Activated naive CD4-positive, alpha-beta T cell treated with anti-CD3 and anti-CD28 coated beads for 36 hours (primary cell): ENCODE data around the gene PCED1B. TPM values are rescaled to one million over a fixed set of nuclear protein-coding genes. Genes with fewer than 3 reads are reported as not detected.
A peak's percentile ranks its signal among the peaks of the same experiment; 100 is the strongest.

Experiments
- CTCF ChIA-PET: fragments of 350-600 bp; sonication (Branson Sonifier 250); formaldehyde crosslinking; loops from one replicate; lab custom pipeline; 2021; ENCODE audit warnings: antibody characterized with exemption; lab: Charles Lee
- DNase-seq: peaks from one replicate; pipeline ENCODE4 v3.0.0-alpha.2; 2020
- H3K27ac Mint-ChIP-seq: one replicate; pipeline ENCODE4 v1.8.0; 2021; ENCODE audit warnings: mild to moderate bottlenecking, mixed read lengths
- H3K27me3 Mint-ChIP-seq: one replicate; pipeline ENCODE4 v1.8.0; 2021; ENCODE audit warnings: low read depth, mixed read lengths
- H3K36me3 Mint-ChIP-seq: one replicate; pipeline ENCODE4 v1.8.0; 2021; ENCODE audit warnings: low read depth, mixed read lengths
- H3K4me1 Mint-ChIP-seq: one replicate; pipeline ENCODE4 v1.8.0; 2021; ENCODE audit warnings: low read depth, mixed read lengths
- H3K4me3 Mint-ChIP-seq: one replicate; pipeline ENCODE4 v1.8.0; 2021; ENCODE audit warnings: mild to moderate bottlenecking, moderate library complexity, mixed read lengths
- H3K9me3 Mint-ChIP-seq: one replicate; pipeline ENCODE4 v1.8.0; 2021; ENCODE audit warnings: mixed read lengths
- intact Hi-C: fragments of 100-400 bp; cut with micrococcal nuclease; formaldehyde crosslinking; loops from one replicate; pipeline ENCODE4 v1.15.1; 2023
- total RNA-seq, 2 experiments: library from RNA; stranded (reverse); gene quantifications; one replicate each; pipeline ENCODE4 v1.2.3, GENCODE V29; 2021

PCED1B gene
- total RNA-seq, 2 experiments from 2014 or later = 138 to 143 TPM

- Mint-ChIP-seq H3K9me3 (no peaks in the 10 kb centered on the region), H3K27ac (no peak overlapping the region), H3K4me1 (peaks cover 12% of the 10 kb centered on the region), H3K36me3 (no peaks in the 10 kb centered on the region), H3K4me3 (no peak overlapping the region), H3K27me3 (no peaks in the 10 kb centered on the region)
- CTCF ChIA-PET = interaction anchor here (5.8 kb wide), 1 partner anchor 35 kb away, joined by 46 read pairs; no protein-coding TSS in a partner anchor
- intact Hi-C loops = no loop called here
- DNase-seq = no peak
Measured at GRCh38 chr12:47068539-47068938, 10.9 kb upstream of the PCED1B start.

GRCh38 chr12:47070310-47070709 lies 9.1 kb upstream of the PCED1B start:
- H3K27me3 Mint-ChIP-seq = no peaks in the 10 kb centered on the region
- intact Hi-C loops = no loop called here
- H3K9me3 Mint-ChIP-seq = no peaks in the 10 kb centered on the region
- CTCF ChIA-PET = interaction anchor here (0.5 to 5.8 kb wide), 23 partner anchors 9 to 567 kb away, joined by 3 to 46 read pairs (median 4); partner anchors contain the start of genes AMIGO2 and PCED1B
- H3K36me3 Mint-ChIP-seq = no peaks in the 10 kb centered on the region
- H3K4me3 Mint-ChIP-seq = no peak overlapping the region
- H3K27ac Mint-ChIP-seq = no peak overlapping the region
- DNase-seq = no peak
- H3K4me1 Mint-ChIP-seq = peaks cover 17% of the 10 kb centered on the region

GRCh38 chr12:47071241-47071852 lies 8.1 kb upstream of the PCED1B start:
- no peak overlapping the region for H3K27ac Mint-ChIP-seq
- H3K4me1 Mint-ChIP-seq = peaks cover 26% of the 10 kb centered on the region
- CTCF ChIA-PET = interaction anchor here (0.6 to 5.8 kb wide), 23 partner anchors 8 to 566 kb away, joined by 3 to 46 read pairs (median 3); partner anchors contain the start of genes AMIGO2 and PCED1B
- no peak overlapping the region for H3K4me3 Mint-ChIP-seq
- intact Hi-C loops = loop anchor here (1.0 kb wide), 1 partner anchor 39 kb away; no protein-coding TSS in a partner anchor
- no peaks in the 10 kb centered on the region for H3K27me3 Mint-ChIP-seq
- peak; percentile 19 for DNase-seq
- H3K9me3 Mint-ChIP-seq = no peaks in the 10 kb centered on the region
- H3K36me3 Mint-ChIP-seq = peaks cover 5% of the 10 kb centered on the region

- Mint-ChIP-seq H3K4me1 (peaks cover 37% of the 10 kb centered on the region), H3K9me3 (no peaks in the 10 kb centered on the region), H3K27me3 (no peaks in the 10 kb centered on the region), H3K36me3 (peaks cover 25% of the 10 kb centered on the region), H3K27ac (no peak overlapping the region), H3K4me3 (no peak overlapping the region)
- intact Hi-C loops = no loop called here
- CTCF ChIA-PET = interaction anchor here (1.3 kb wide), 1 partner anchor 323 kb away, joined by 3 read pairs; no protein-coding TSS in a partner anchor
- no peak for DNase-seq
Measured at GRCh38 chr12:47073951-47074350, 5.5 kb upstream of the PCED1B start.

- Mint-ChIP-seq H3K4me1 (peaks cover 37% of the 10 kb centered on the region), H3K27ac (no peak overlapping the region), H3K4me3 (no peak overlapping the region), H3K9me3 (no peaks in the 10 kb centered on the region), H3K36me3 (peaks cover 30% of the 10 kb centered on the region), H3K27me3 (no peaks in the 10 kb centered on the region)
- intact Hi-C loops = loop anchor here (5.0 kb wide), 1 partner anchor 613 kb away; no protein-coding TSS in a partner anchor
- no peak for DNase-seq
- CTCF ChIA-PET = interaction anchor here (1.3 kb wide), 1 partner anchor 323 kb away, joined by 3 read pairs; no protein-coding TSS in a partner anchor
Measured at GRCh38 chr12:47074757-47075156, 4.7 kb upstream of the PCED1B start.

- H3K27me3 Mint-ChIP-seq = no peaks in the 10 kb centered on the region
- no peak overlapping the region for H3K27ac Mint-ChIP-seq
- H3K36me3 Mint-ChIP-seq = peaks cover 30% of the 10 kb centered on the region
- no peaks in the 10 kb centered on the region for H3K9me3 Mint-ChIP-seq
- intact Hi-C loops = loop anchor here (5.0 kb wide), 1 partner anchor 612 kb away; no protein-coding TSS in a partner anchor
- no peak for DNase-seq
- CTCF ChIA-PET = no interaction called here
- peaks cover 37% of the 10 kb centered on the region for H3K4me1 Mint-ChIP-seq
- H3K4me3 Mint-ChIP-seq = no peak overlapping the region
Measured at GRCh38 chr12:47075192-47076084, 4.0 kb upstream of the PCED1B start.

GRCh38 chr12:47077206-47078085 lies 2.0 kb upstream of the PCED1B start:
- Mint-ChIP-seq H3K36me3 (peaks cover 33% of the 10 kb centered on the region), H3K4me3 (peak overlapping the region; percentile 95), H3K27me3 (no peaks in the 10 kb centered on the region), H3K9me3 (no peaks in the 10 kb centered on the region), H3K4me1 (peaks cover 51% of the 10 kb centered on the region), H3K27ac (peak overlapping the region; percentile 54)
- CTCF ChIA-PET = interaction anchor here (0.6 to 3.4 kb wide), 7 partner anchors 45 to 733 kb away, joined by 3 to 15 read pairs (median 3); no protein-coding TSS in a partner anchor
- no peak for DNase-seq
- intact Hi-C loops = loop anchor here (2.0 to 5.0 kb wide), 3 partner anchors 45 to 610 kb away; no protein-coding TSS in a partner anchor

GRCh38 chr12:47078086-47078395 lies 1.4 kb upstream of the PCED1B start:
- DNase-seq = no peak
- CTCF ChIA-PET = interaction anchor here (0.6 to 3.4 kb wide), 11 partner anchors 7 to 732 kb away, joined by 3 to 15 read pairs (median 3); no protein-coding TSS in a partner anchor
- intact Hi-C loops = loop anchor here (2.0 to 5.0 kb wide), 3 partner anchors 45 to 609 kb away; no protein-coding TSS in a partner anchor
- H3K4me3 Mint-ChIP-seq = peak overlapping the region; percentile 95
- no peaks in the 10 kb centered on the region for H3K9me3 Mint-ChIP-seq
- peaks cover 57% of the 10 kb centered on the region for H3K4me1 Mint-ChIP-seq
- H3K27ac Mint-ChIP-seq = peak overlapping the region; percentile 54
- peaks cover 33% of the 10 kb centered on the region for H3K36me3 Mint-ChIP-seq
- no peaks in the 10 kb centered on the region for H3K27me3 Mint-ChIP-seq

GRCh38 chr12:47078733-47079467 lies 521 bp upstream of the PCED1B start:
- Mint-ChIP-seq H3K36me3 (peaks cover 33% of the 10 kb centered on the region), H3K27ac (peak overlapping the region; percentile 91), H3K4me3 (peak overlapping the region; percentile 95), H3K9me3 (no peaks in the 10 kb centered on the region), H3K4me1 (peaks cover 63% of the 10 kb centered on the region), H3K27me3 (no peaks in the 10 kb centered on the region)
- peak; percentile 65 for DNase-seq
- CTCF ChIA-PET = interaction anchor here (0.6 to 3.4 kb wide), 16 partner anchors 8 to 318 kb away, joined by 3 to 15 read pairs (median 3); no protein-coding TSS in a partner anchor
- intact Hi-C loops = loop anchor here (1.0 to 5.0 kb wide), 7 partner anchors 46 to 608 kb away; no protein-coding TSS in a partner anchor

GRCh38 chr12:47079981-47080724 lies 732 bp downstream of the PCED1B start:
- CTCF ChIA-PET = interaction anchor here (0.9 to 3.4 kb wide), 9 partner anchors 9 to 558 kb away, joined by 3 to 15 read pairs (median 6); no protein-coding TSS in a partner anchor
- peaks cover 33% of the 10 kb centered on the region for H3K36me3 Mint-ChIP-seq
- DNase-seq = peak; percentile 41
- intact Hi-C loops = loop anchor here (1.0 to 5.0 kb wide), 11 partner anchors 47 to 863 kb away; partner anchors contain the start of gene RPAP3
- H3K27ac Mint-ChIP-seq = peak overlapping the region; percentile 94
- peak overlapping the region; percentile 94 for H3K4me3 Mint-ChIP-seq
- no peaks in the 10 kb centered on the region for H3K27me3 Mint-ChIP-seq
- H3K4me1 Mint-ChIP-seq = peaks cover 71% of the 10 kb centered on the region
- no peaks in the 10 kb centered on the region for H3K9me3 Mint-ChIP-seq
